OCI-M1 (cell line): ENCODE results near the gene NXN.
"Not testable (repeated sequence)": the region's sequence is repeated elsewhere in the genome, so short reads cannot be mapped to it uniquely, and the experiment has no call there.

ENCODE experiments used
- DNase-seq: peaks from one replicate; lab custom pipeline; 2025; lab: John Stamatoyannopoulos, UW

Gene NXN

GRCh38 chr17:887551-888209 lies 91.9 kb downstream of the NXN start:
- no peak for DNase-seq

GRCh38 chr17:885971-886571 lies 93.5 kb downstream of the NXN start:
- DNase-seq: no peak

- no peak for DNase-seq
Observed at GRCh38 chr17:883586-883962, 96.0 kb downstream of the NXN start.

- DNase-seq: no peak
Observed at GRCh38 chr17:882827-883585, 96.6 kb downstream of the NXN start.

GRCh38 chr17:881778-882177 lies 97.8 kb downstream of the NXN start:
- DNase-seq: no peak

- DNase-seq: no peak
Observed at GRCh38 chr17:880443-881269, 98.9 kb downstream of the NXN start.

- DNase-seq: peak; percentile 78
Observed at GRCh38 chr17:879546-880442, 99.8 kb downstream of the NXN start.

GRCh38 chr17:877630-878029 lies 101.9 kb downstream of the NXN start:
- DNase-seq: no peak

GRCh38 chr17:876272-876671 lies 103.3 kb downstream of the NXN start:
- no peak for DNase-seq

GRCh38 chr17:874590-874989 lies 105.0 kb downstream of the NXN start:
- not testable (repeated sequence) for DNase-seq

- DNase-seq: no peak
Observed at GRCh38 chr17:872855-873254, 106.7 kb downstream of the NXN start.

GRCh38 chr17:871751-872519 lies 107.6 kb downstream of the NXN start:
- DNase-seq: no peak

- no peak for DNase-seq
Observed at GRCh38 chr17:869567-870525, 109.7 kb downstream of the NXN start.

- DNase-seq: no peak
Observed at GRCh38 chr17:869086-869485, 110.5 kb downstream of the NXN start.

- no peak for DNase-seq
Observed at GRCh38 chr17:867896-868489, 111.6 kb downstream of the NXN start.

- DNase-seq: not testable (repeated sequence)
Observed at GRCh38 chr17:867238-867637, 112.3 kb downstream of the NXN start.

- no peak for DNase-seq
Observed at GRCh38 chr17:866568-867103, 112.9 kb downstream of the NXN start.

- DNase-seq: peak; percentile 33
Observed at GRCh38 chr17:864315-864714, 115.3 kb downstream of the NXN start.

GRCh38 chr17:863880-864279 lies 115.7 kb downstream of the NXN start:
- DNase-seq: no peak
